NCI-H187 treated with DMSO at 0.1 percent for 48 hours (cell line): Measurements from ENCODE around the gene FOXO3.

ENCODE experiments used
- DNase-seq: peaks from one replicate; lab custom pipeline; 2025; lab: John Stamatoyannopoulos, UW

The FOXO3 gene

GRCh38 chr6:108627692-108628550, 67.2 kb downstream of the FOXO3 start:
- DNase-seq = no peak

- no peak for DNase-seq
Observed at GRCh38 chr6:108630050-108630714, 69.5 kb downstream of the FOXO3 start.

GRCh38 chr6:108632441-108632840, 71.7 kb downstream of the FOXO3 start:
- no peak for DNase-seq

- no peak for DNase-seq
Observed at GRCh38 chr6:108633436-108633835, 72.7 kb downstream of the FOXO3 start.

GRCh38 chr6:108635505-108636226, 74.9 kb downstream of the FOXO3 start:
- no peak for DNase-seq

- DNase-seq = no peak
Observed at GRCh38 chr6:108637963-108638362, 77.2 kb downstream of the FOXO3 start.

GRCh38 chr6:108638993-108639392, 78.3 kb downstream of the FOXO3 start:
- DNase-seq = no peak

- no peak for DNase-seq
Observed at GRCh38 chr6:108640104-108640503, 79.4 kb downstream of the FOXO3 start.

GRCh38 chr6:108643184-108643583, 82.5 kb downstream of the FOXO3 start:
- DNase-seq = no peak

- no peak for DNase-seq
Observed at GRCh38 chr6:108644252-108644651, 83.5 kb downstream of the FOXO3 start.

GRCh38 chr6:108648191-108648590, 87.5 kb downstream of the FOXO3 start:
- DNase-seq = no peak

GRCh38 chr6:108650325-108650724, 89.6 kb downstream of the FOXO3 start:
- no peak for DNase-seq

- no peak for DNase-seq
Observed at GRCh38 chr6:108650781-108651180, 90.1 kb downstream of the FOXO3 start.

GRCh38 chr6:108651340-108652227, 90.9 kb downstream of the FOXO3 start:
- DNase-seq = no peak

GRCh38 chr6:108652375-108652774, 91.7 kb downstream of the FOXO3 start:
- no peak for DNase-seq

- DNase-seq = no peak
Observed at GRCh38 chr6:108653949-108654348, 93.2 kb downstream of the FOXO3 start.

- DNase-seq = no peak
Observed at GRCh38 chr6:108654465-108655106, 93.9 kb downstream of the FOXO3 start.

GRCh38 chr6:108655806-108656651, 95.3 kb downstream of the FOXO3 start:
- no peak for DNase-seq

- no peak for DNase-seq
Observed at GRCh38 chr6:108656836-108657235, 96.1 kb downstream of the FOXO3 start.

- DNase-seq = no peak
Observed at GRCh38 chr6:108658174-108658573, 97.5 kb downstream of the FOXO3 start.
